Neural progenitor cell (in vitro differentiated cells): ENCODE data around the gene STRIP1. TPM values are rescaled to one million over a fixed set of nuclear protein-coding genes. Genes with fewer than 3 reads are reported as not detected.
"Not testable (repeated sequence)": the region's sequence is repeated elsewhere in the genome, so short reads cannot be mapped to it uniquely, and the experiment has no call there.

Source experiments
- DNase-seq: peaks from one replicate; pipeline ENCODE4 v3.0.0-alpha.2; 2016; ENCODE audit warnings: low spot score
- H2AFZ ChIP-seq: fragments of 200-600 bp; sonication (generic); replicated peaks from 2 replicates; pipeline ENCODE4 v1.6.1; 2016; ENCODE audit warnings: antibody characterized with exemption
- H3F3A ChIP-seq: fragments of 200-600 bp; sonication (generic); 2 replicates; pipeline ENCODE4 v1.6.1; 2016; ENCODE audit warnings: antibody characterized with exemption, low read depth
- H3K27ac ChIP-seq: fragments of 200-600 bp; sonication (generic); 2 replicates; pipeline ENCODE4 v1.5.1; 2016; ENCODE audit warnings: mild to moderate bottlenecking
- H3K27me3 ChIP-seq: fragments of 200-600 bp; sonication (generic); 2 replicates; pipeline ENCODE4 v1.6.1; 2016; ENCODE audit warnings: mild to moderate bottlenecking, moderate library complexity
- H3K36me3 ChIP-seq: fragments of 200-600 bp; sonication (generic); 2 replicates; pipeline ENCODE4 v1.5.1; 2016
- H3K4me1 ChIP-seq: fragments of 200-600 bp; sonication (generic); 2 replicates; pipeline ENCODE4 v1.6.1; 2016; ENCODE audit warnings: mixed run types
- H3K4me2 ChIP-seq: fragments of 200-600 bp; sonication (generic); 2 replicates; pipeline ENCODE4 v1.6.1; 2016
- H3K4me3 ChIP-seq: fragments of 200-600 bp; sonication (generic); 2 replicates; pipeline ENCODE4 v1.5.1; 2016
- H3K79me2 ChIP-seq: fragments of 200-600 bp; sonication (generic); 2 replicates; pipeline ENCODE4 v1.6.1; 2016; ENCODE audit warnings: low read depth
- H3K9ac ChIP-seq: fragments of 200-600 bp; sonication (generic); 2 replicates; pipeline ENCODE4 v1.6.1; 2016
- H3K9me3 ChIP-seq: fragments of 200-600 bp; sonication (generic); 2 replicates; pipeline ENCODE4 v1.5.1; 2016; ENCODE audit warnings: low read depth
- H4K20me1 ChIP-seq: fragments of 200-600 bp; sonication (generic); 2 replicates; pipeline ENCODE4 v1.6.1; 2016; ENCODE audit warnings: low read depth
- H3K27ac Mint-ChIP-seq: 3 replicates; pipeline ENCODE4 v1.8.0; 2021; ENCODE audit warnings: mixed read lengths
- H3K27me3 Mint-ChIP-seq: 2 replicates; pipeline ENCODE4 v1.8.0; 2022; ENCODE audit warnings: low read depth, mild to moderate bottlenecking, inconsistent platforms, moderate library complexity, mixed read lengths; ENCODE audit not compliant: insufficient read depth
- H3K36me3 Mint-ChIP-seq: 3 replicates; pipeline ENCODE4 v1.8.0; 2021; ENCODE audit warnings: mixed read lengths
- H3K4me1 Mint-ChIP-seq: 3 replicates; pipeline ENCODE4 v1.8.0; 2021; ENCODE audit warnings: mixed read lengths
- H3K4me3 Mint-ChIP-seq: 3 replicates; pipeline ENCODE4 v1.8.0; 2021; ENCODE audit warnings: mild to moderate bottlenecking, moderate library complexity, mixed read lengths
- H3K9me3 Mint-ChIP-seq: 3 replicates; pipeline ENCODE4 v1.8.0; 2020; ENCODE audit warnings: mixed read lengths
- CTCF ChIP-seq: fragments of 200-600 bp; sonication (generic); IDR thresholded peaks from 2 replicates; pipeline ENCODE4 v1.5.1; 2017; ENCODE audit warnings: antibody characterized with exemption, mild to moderate bottlenecking
- EZH2 ChIP-seq: fragments of 200-600 bp; sonication (generic); IDR thresholded peaks from 2 replicates; pipeline ENCODE4 v1.6.1; 2017; ENCODE audit warnings: antibody characterized with exemption, mild to moderate bottlenecking, moderate library complexity
- EZH2phosphoT487 ChIP-seq: fragments of 200-600 bp; sonication (generic); IDR thresholded peaks from 2 replicates; pipeline ENCODE4 v1.6.1; 2017; ENCODE audit warnings: antibody characterized with exemption
- total RNA-seq: library from RNA; depleted of rRNA; stranded (reverse); fragments of >200 nt; gene quantifications from 2 replicates; pipeline ENCODE4 v1.2.3, GENCODE V29; 2015; ENCODE audit warnings: low replicate concordance

The STRIP1 gene
- total RNA-seq, 1 donor from 2014 or later: 55.0 TPM

GRCh38 chr1:110019770-110020169 lies 14.7 kb upstream of the STRIP1 start:
- H3K9me3 ChIP-seq: no peaks in the 10 kb centered on the region
- H3K36me3 ChIP-seq: peaks cover 30% of the 10 kb centered on the region
- no peak for TF ChIP-seq EZH2phosphoT487
- no peak for TF ChIP-seq EZH2
- no peak for TF ChIP-seq CTCF
- no peaks in the 10 kb centered on the region for H4K20me1 ChIP-seq
- Mint-ChIP-seq H3K9me3 (no peaks in the 10 kb centered on the region), H3K4me3 (no peak overlapping the region), H3K36me3 (peaks cover 45% of the 10 kb centered on the region), H3K4me1 (no peaks in the 10 kb centered on the region), H3K27ac (no peak overlapping the region), H3K27me3 (no peaks in the 10 kb centered on the region)
- no peaks in the 10 kb centered on the region for H3K4me1 ChIP-seq
- no peak overlapping the region for H2AFZ ChIP-seq
- H3K79me2 ChIP-seq: no peaks in the 10 kb centered on the region
- no peak for DNase-seq
- peaks cover 11% of the 10 kb centered on the region for H3F3A ChIP-seq
- no peaks in the 10 kb centered on the region for H3K27me3 ChIP-seq
- no peak overlapping the region for H3K9ac ChIP-seq
- no peak overlapping the region for H3K4me3 ChIP-seq
- H3K27ac ChIP-seq: no peak overlapping the region
- H3K4me2 ChIP-seq: no peak overlapping the region

DNA sequence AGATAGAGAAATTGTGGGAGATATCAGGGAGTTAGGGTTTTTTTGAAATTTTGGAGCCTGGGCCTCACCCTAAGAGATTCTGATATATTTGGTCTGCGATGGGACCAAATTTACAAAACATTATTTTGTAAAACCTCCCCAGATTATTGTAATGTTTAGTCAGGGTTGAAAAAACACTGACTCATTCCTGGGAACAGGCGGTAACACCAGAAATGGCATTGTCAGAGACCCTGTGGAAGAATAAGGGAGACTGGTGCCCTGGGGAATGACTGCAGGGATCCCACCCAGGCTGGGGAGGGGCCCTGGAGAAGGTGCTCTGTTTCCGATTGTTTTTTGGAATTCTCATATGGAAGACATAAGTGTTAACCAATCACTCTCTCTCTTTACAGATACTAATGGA lies 13.1 kb upstream of the STRIP1 start:
- no peaks in the 10 kb centered on the region for H4K20me1 ChIP-seq
- no peak overlapping the region for H2AFZ ChIP-seq
- Mint-ChIP-seq H3K27me3 (no peaks in the 10 kb centered on the region), H3K4me3 (no peak overlapping the region), H3K4me1 (no peaks in the 10 kb centered on the region), H3K27ac (no peak overlapping the region), H3K9me3 (no peaks in the 10 kb centered on the region), H3K36me3 (peaks cover 40% of the 10 kb centered on the region)
- no peak overlapping the region for H3K9ac ChIP-seq
- H3K27ac ChIP-seq: no peak overlapping the region
- no peaks in the 10 kb centered on the region for H3K9me3 ChIP-seq
- H3K27me3 ChIP-seq: no peaks in the 10 kb centered on the region
- peaks cover 25% of the 10 kb centered on the region for H3K36me3 ChIP-seq
- TF ChIP-seq EZH2phosphoT487 (no peak), EZH2 (no peak)
- H3K4me1 ChIP-seq: no peaks in the 10 kb centered on the region
- DNase-seq: no peak
- no peak overlapping the region for H3K4me2 ChIP-seq
- no peaks in the 10 kb centered on the region for H3K79me2 ChIP-seq
- H3F3A ChIP-seq: peaks cover 15% of the 10 kb centered on the region
- H3K4me3 ChIP-seq: no peak overlapping the region

DNA sequence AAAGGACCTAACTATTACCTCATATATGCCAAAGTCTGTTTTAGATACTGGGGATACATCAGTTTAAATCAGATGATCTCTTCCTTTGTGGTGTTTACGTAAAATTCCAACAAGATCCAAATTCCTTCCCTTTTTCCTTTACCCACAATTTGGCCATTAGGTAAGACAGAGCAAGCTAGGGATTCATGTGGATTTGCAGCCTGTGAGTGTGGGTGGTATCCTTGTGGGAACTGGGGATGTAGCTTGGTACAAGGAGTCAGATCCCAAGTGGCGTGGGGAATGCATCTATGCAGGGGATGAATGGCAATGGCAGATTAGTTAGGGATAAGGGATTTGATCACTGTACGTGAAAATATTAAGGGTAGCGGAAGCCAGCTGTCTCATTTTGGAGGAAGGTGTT lies 9.8 kb upstream of the STRIP1 start:
- H3K9ac ChIP-seq: no peak overlapping the region
- H3K4me3 Mint-ChIP-seq: no peak overlapping the region
- TF ChIP-seq CTCF (no peak), EZH2phosphoT487 (no peak), EZH2 (no peak)
- H3K27me3 Mint-ChIP-seq: no peaks in the 10 kb centered on the region
- no peak overlapping the region for H2AFZ ChIP-seq
- no peak overlapping the region for H3K4me3 ChIP-seq
- no peak overlapping the region for H3K27ac Mint-ChIP-seq
- no peaks in the 10 kb centered on the region for H3K4me1 ChIP-seq
- no peak overlapping the region for H3K4me2 ChIP-seq
- peaks cover 1% of the 10 kb centered on the region for H3K4me1 Mint-ChIP-seq
- H3K27me3 ChIP-seq: no peaks in the 10 kb centered on the region
- H3K27ac ChIP-seq: no peak overlapping the region
- peaks cover 19% of the 10 kb centered on the region for H3F3A ChIP-seq
- H3K9me3 Mint-ChIP-seq: no peaks in the 10 kb centered on the region
- H3K36me3 Mint-ChIP-seq: peaks cover 28% of the 10 kb centered on the region
- DNase-seq: no peak
- no peaks in the 10 kb centered on the region for H3K9me3 ChIP-seq
- peaks cover 15% of the 10 kb centered on the region for H3K36me3 ChIP-seq
- no peaks in the 10 kb centered on the region for H3K79me2 ChIP-seq
- no peaks in the 10 kb centered on the region for H4K20me1 ChIP-seq

DNA sequence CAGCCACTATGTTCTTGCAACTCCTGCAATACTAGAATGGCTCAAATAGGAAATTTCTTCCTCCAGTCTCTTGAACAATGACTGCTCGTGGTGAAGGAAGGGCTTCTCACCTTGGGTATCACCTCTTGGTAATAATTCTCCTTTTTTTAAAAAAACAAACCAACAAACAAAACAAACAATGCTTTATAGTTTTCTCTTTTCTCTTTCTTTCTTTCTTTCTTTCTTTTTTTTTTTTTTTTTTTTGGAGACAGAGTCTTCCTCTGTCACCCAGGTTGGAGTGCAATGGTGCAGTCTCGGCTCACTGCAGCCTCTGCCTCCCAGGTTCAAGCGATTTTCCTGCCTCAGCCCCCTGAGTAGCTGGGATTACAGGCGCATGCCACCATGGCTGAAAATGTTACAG lies 3.7 kb upstream of the STRIP1 start:
- peaks cover 11% of the 10 kb centered on the region for H3K79me2 ChIP-seq
- H3K4me2 ChIP-seq, H2AFZ ChIP-seq, H3K27me3 Mint-ChIP-seq, H3K36me3 ChIP-seq, H3K9me3 Mint-ChIP-seq, H3K27me3 ChIP-seq, H3K4me3 ChIP-seq, H3K4me3 Mint-ChIP-seq, H3K27ac ChIP-seq, H3K9me3 ChIP-seq, H3K36me3 Mint-ChIP-seq, H3K27ac Mint-ChIP-seq, DNase-seq, H4K20me1 ChIP-seq, H3K9ac ChIP-seq, H3K4me1 ChIP-seq: not testable (repeated sequence)
- H3K4me1 Mint-ChIP-seq: peaks cover 23% of the 10 kb centered on the region
- peaks cover 18% of the 10 kb centered on the region for H3F3A ChIP-seq
